ENCODE results near the gene SGMS1.

Gene SGMS1

GRCh38 chr10:50605951-50606270 is 17.8 kb downstream of the SGMS1 start:
- no peaks in the 10 kb centered on the region for H3K27me3 ChIP-seq (ENCODE audit: insufficient read depth, low read length)
- TF ChIP-seq, protein P1, sequence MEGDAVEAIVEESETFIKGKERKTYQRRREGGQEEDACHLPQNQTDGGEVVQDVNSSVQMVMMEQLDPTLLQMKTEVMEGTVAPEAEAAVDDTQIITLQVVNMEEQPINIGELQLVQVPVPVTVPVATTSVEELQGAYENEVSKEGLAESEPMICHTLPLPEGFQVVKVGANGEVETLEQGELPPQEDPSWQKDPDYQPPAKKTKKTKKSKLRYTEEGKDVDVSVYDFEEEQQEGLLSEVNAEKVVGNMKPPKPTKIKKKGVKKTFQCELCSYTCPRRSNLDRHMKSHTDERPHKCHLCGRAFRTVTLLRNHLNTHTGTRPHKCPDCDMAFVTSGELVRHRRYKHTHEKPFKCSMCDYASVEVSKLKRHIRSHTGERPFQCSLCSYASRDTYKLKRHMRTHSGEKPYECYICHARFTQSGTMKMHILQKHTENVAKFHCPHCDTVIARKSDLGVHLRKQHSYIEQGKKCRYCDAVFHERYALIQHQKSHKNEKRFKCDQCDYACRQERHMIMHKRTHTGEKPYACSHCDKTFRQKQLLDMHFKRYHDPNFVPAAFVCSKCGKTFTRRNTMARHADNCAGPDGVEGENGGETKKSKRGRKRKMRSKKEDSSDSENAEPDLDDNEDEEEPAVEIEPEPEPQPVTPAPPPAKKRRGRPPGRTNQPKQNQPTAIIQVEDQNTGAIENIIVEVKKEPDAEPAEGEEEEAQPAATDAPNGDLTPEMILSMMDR (IDR thresholded peaks at IDR 0.05; ENCODE audit: low read length): no peak
- H3K9me3 ChIP-seq (ENCODE audit: low read length): no peaks in the 10 kb centered on the region
- H3K9ac ChIP-seq (ENCODE audit: low read length): no peak overlapping the region
- H4K20me1 ChIP-seq (ENCODE audit: insufficient read depth, low read length): no peaks in the 10 kb centered on the region
- no peak overlapping the region for H2AFZ ChIP-seq (ENCODE audit: low read length)
- no peaks in the 10 kb centered on the region for H3F3A ChIP-seq (ENCODE audit: insufficient read depth, low read length)
- no peak overlapping the region for H3K4me2 ChIP-seq (ENCODE audit: low read length)
- peak overlapping the region; percentile 8 for H3K27ac ChIP-seq (ENCODE audit: low read depth, low read length, poor library complexity, severe bottlenecking)
- no peaks in the 10 kb centered on the region for H3K9me2 ChIP-seq (ENCODE audit: low read depth, low read length)
- peaks cover 30% of the 10 kb centered on the region for H3K4me1 ChIP-seq (ENCODE audit: insufficient read depth, low read length, severe bottlenecking)
- H3K79me2 ChIP-seq (ENCODE audit: insufficient read depth, low read length): no peaks in the 10 kb centered on the region
- H3K36me3 ChIP-seq (ENCODE audit: insufficient read depth, low read length): no peaks in the 10 kb centered on the region
- H3K4me3 ChIP-seq (ENCODE audit: low read depth, low read length, poor library complexity, severe bottlenecking): no peak overlapping the region

DNA sequence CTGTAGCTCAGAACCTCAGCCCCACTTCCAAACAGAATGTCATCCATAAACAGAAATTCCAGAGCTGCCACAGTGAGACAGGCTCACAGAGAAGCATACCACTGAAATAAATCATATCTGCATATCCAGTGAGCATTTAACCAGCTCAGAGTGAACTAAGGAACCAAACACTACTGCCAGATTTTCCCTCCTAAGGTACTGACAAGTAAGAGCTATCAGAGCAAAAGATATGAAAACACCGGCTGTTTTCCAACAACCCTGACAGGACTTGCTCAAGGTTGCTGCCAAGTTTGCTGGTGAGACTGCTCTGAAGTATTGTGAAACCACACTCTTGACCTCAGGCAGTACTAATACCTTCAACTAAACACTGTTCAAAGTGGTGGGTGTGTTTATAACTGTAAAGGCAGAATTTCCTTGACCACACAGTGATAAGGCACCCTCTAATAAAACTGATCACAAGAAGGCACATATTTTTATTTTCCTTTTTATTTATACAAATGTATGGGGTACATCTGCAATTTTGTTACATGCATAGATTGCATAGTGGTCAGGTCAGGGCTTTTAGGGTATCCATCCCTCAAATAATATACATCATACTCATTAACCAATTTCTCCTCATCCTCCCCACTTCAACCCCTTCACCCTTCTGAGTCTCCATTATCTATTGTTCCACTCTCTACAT is 18.3 kb downstream of the SGMS1 start:
- Histone ChIP-seq H3K27ac (ENCODE audit: low read depth, low read length, poor library complexity, severe bottlenecking) (peak overlapping the region; percentile 8), H3K4me1 (ENCODE audit: insufficient read depth, low read length, severe bottlenecking) (peaks cover 30% of the 10 kb centered on the region), H3K79me2 (ENCODE audit: insufficient read depth, low read length) (no peaks in the 10 kb centered on the region), H3K4me3 (ENCODE audit: low read depth, low read length, poor library complexity, severe bottlenecking) (no peak overlapping the region), H3K36me3 (ENCODE audit: insufficient read depth, low read length) (no peaks in the 10 kb centered on the region), H3F3A (ENCODE audit: insufficient read depth, low read length) (no peaks in the 10 kb centered on the region), H4K20me1 (ENCODE audit: insufficient read depth, low read length) (no peaks in the 10 kb centered on the region), H3K4me2 (ENCODE audit: low read length) (no peak overlapping the region), H3K9ac (ENCODE audit: low read length) (no peak overlapping the region), H3K27me3 (ENCODE audit: insufficient read depth, low read length) (no peaks in the 10 kb centered on the region), H3K9me3 (ENCODE audit: low read length) (no peaks in the 10 kb centered on the region), H2AFZ (ENCODE audit: low read length) (no peak overlapping the region), H3K9me2 (ENCODE audit: low read depth, low read length) (no peaks in the 10 kb centered on the region)
- no peak for TF ChIP-seq EZH2 (IDR thresholded peaks at IDR 0.05; ENCODE audit: borderline replicate concordance, low read length)
- TF ChIP-seq, protein P1 (IDR thresholded peaks at IDR 0.05; ENCODE audit: low read length): no peak

DNA sequence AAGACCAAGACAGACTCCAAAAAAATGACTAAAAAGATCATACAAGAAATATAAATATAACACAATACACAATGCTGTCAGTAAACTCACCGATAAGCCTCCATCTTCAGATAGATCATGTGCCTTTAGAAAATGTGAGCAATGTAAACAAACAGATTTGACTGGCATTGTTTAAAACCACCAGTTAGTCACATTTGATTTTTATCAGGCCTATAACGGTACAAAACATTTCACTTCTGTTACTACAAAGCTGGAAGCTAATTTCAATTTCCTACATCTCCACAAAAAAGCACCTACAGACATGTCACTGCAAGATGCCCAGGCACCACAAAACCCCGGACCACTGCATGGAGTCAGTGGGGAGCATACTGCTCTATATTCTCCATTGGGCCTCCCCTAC is 18.9 kb downstream of the SGMS1 start:
- H3K4me3 ChIP-seq (ENCODE audit: low read depth, low read length, poor library complexity, severe bottlenecking): no peak overlapping the region
- no peaks in the 10 kb centered on the region for H3K79me2 ChIP-seq (ENCODE audit: insufficient read depth, low read length)
- H2AFZ ChIP-seq (ENCODE audit: low read length): no peak overlapping the region

More for the DNA sequence above, 18.9 kb downstream of the SGMS1 start:
- peak overlapping the region; percentile 40 for H3K27ac ChIP-seq (ENCODE audit: low read depth, low read length, poor library complexity, severe bottlenecking)
- H3K9me3 ChIP-seq (ENCODE audit: low read length): no peaks in the 10 kb centered on the region
- H3K36me3 ChIP-seq (ENCODE audit: insufficient read depth, low read length): no peaks in the 10 kb centered on the region
- no peak for TF ChIP-seq EZH2 (IDR thresholded peaks at IDR 0.05; ENCODE audit: borderline replicate concordance, low read length)
- TF ChIP-seq, protein P1 (IDR thresholded peaks at IDR 0.05; ENCODE audit: low read length): no peak
- H3K9me2 ChIP-seq (ENCODE audit: low read depth, low read length): no peaks in the 10 kb centered on the region
- peaks cover 30% of the 10 kb centered on the region for H3K4me1 ChIP-seq (ENCODE audit: insufficient read depth, low read length, severe bottlenecking)
- H3F3A ChIP-seq (ENCODE audit: insufficient read depth, low read length): no peaks in the 10 kb centered on the region
- H3K9ac ChIP-seq (ENCODE audit: low read length): no peak overlapping the region
- no peak overlapping the region for H3K4me2 ChIP-seq (ENCODE audit: low read length)
- H3K27me3 ChIP-seq (ENCODE audit: insufficient read depth, low read length): no peaks in the 10 kb centered on the region
- H4K20me1 ChIP-seq (ENCODE audit: insufficient read depth, low read length): no peaks in the 10 kb centered on the region

Data from OCI-LY1 (cell line).